HCT116 (cell line): ENCODE results near the gene RYR2. TPM values are rescaled to one million over a fixed set of nuclear protein-coding genes. Genes with fewer than 3 reads are reported as not detected.

ENCODE experiments used
- ATAC-seq: fragments of 200-7000 bp; cut with Tn5 transposase; 2 replicates; pipeline ENCODE4 v1.9.1; 2020; ENCODE audit warnings: mild to moderate bottlenecking, moderate library complexity
- BruUV-seq: library from RNA; stranded (reverse); fragments of 400-500 nt; replicated peaks from 2 replicates; lab custom pipeline; 2021; lab: Mats Ljungman, UMichigan
- CTCF ChIA-PET: fragments of 300-600 bp; sonication (Branson Sonifier 250); formaldehyde crosslinking; loops from one replicate; lab custom pipeline; 2021; ENCODE audit warnings: antibody characterized with exemption; lab: Charles Lee
- POLR2A ChIA-PET: fragments of 300-600, 350-600 bp; sonication (Branson Sonifier 250); formaldehyde crosslinking; loops from one replicate; lab custom pipeline; 2021; ENCODE audit warnings: antibody characterized with exemption; lab: Charles Lee
- RAD21 ChIA-PET, 2 experiments: fragments of 300-600 bp; sonication (Branson Sonifier 250); formaldehyde crosslinking; loops; one replicate each; lab custom pipeline; 2023; ENCODE audit warnings: low total read pairs in 2 of 2; ENCODE audit not compliant: uncharacterized antibody in 2 of 2, unreplicated experiment in 2 of 2, low non-redundant PET in 1 of 2; lab: Charles Lee
- DNase-seq: peaks from one replicate; pipeline ENCODE4 v3.0.0-alpha.2; 2010; ENCODE audit warnings: low read depth, low spot score
- H2AFZ ChIP-seq: fragments of 200-600 bp; shearing (Covaris generic), sonication (generic); 2 replicates; pipeline ENCODE4 v1.6.1; 2017; ENCODE audit warnings: low read depth, mixed run types, mixed read lengths, antibody characterized with exemption, low read length; ENCODE audit not compliant: poor library complexity, severe bottlenecking
- H3K27ac ChIP-seq: 2 replicates; pipeline ENCODE4 v1.5.1; 2012; ENCODE audit warnings: low read depth, low read length
- H3K27me3 ChIP-seq: fragments of 200-600 bp; sonication (generic); 2 replicates; pipeline ENCODE4 v1.6.1; 2016; ENCODE audit warnings: mixed run types, low read length, mixed read lengths; ENCODE audit not compliant: insufficient read depth
- H3K36me3 ChIP-seq, 2 experiments: fragments of 200-500 bp in 1 of 2; fragments of 200-600 bp in 1 of 2; sonication (Bioruptor generic) in 1 of 2; sonication (generic) in 1 of 2; 2 replicates each; pipeline versions ENCODE4 v1.5.1 to v1.6.1; 2014 to 2016; ENCODE audit warnings: low read length in 2 of 2, inconsistent platforms in 1 of 2, mixed read lengths in 1 of 2, mixed run types in 1 of 2; ENCODE audit not compliant: insufficient read depth in 2 of 2, control insufficient read depth in 1 of 2
- H3K4me1 ChIP-seq, 2 experiments: fragments of 200-600 bp in 1 of 2; sonication (generic) in 1 of 2; 2 replicates each; pipeline versions ENCODE4 v1.5.1 to v1.6.1; 2012 to 2017; ENCODE audit warnings: low read length in 2 of 2, inconsistent platforms in 1 of 2, mild to moderate bottlenecking in 1 of 2, mixed read lengths in 1 of 2, mixed run types in 1 of 2, moderate library complexity in 1 of 2; ENCODE audit not compliant: insufficient read depth in 2 of 2, control insufficient read depth in 1 of 2
- H3K4me2 ChIP-seq: fragments of 200-600 bp; sonication (generic); 2 replicates; pipeline ENCODE4 v1.6.1; 2017; ENCODE audit warnings: mixed run types, low read length, mixed read lengths
- H3K4me3 ChIP-seq, 2 experiments: fragments of 200-600 bp in 1 of 2; sonication (generic) in 1 of 2; replicated peaks in 1 of 2; 2 replicates each; pipeline ENCODE4 v1.5.1; 2011 to 2016; ENCODE audit warnings: low read length in 2 of 2, control low read depth in 1 of 2, low read depth in 1 of 2, mild to moderate bottlenecking in 1 of 2, mixed read lengths in 1 of 2, mixed run types in 1 of 2
- H3K79me2 ChIP-seq: fragments of 200-600 bp; sonication (generic); 2 replicates; pipeline ENCODE4 v1.6.1; 2017; ENCODE audit warnings: mild to moderate bottlenecking, mixed run types, low read length, moderate library complexity, mixed read lengths; ENCODE audit not compliant: insufficient read depth
- H3K9ac ChIP-seq: fragments of 200-600 bp; sonication (generic); 2 replicates; pipeline ENCODE4 v1.6.1; 2016; ENCODE audit warnings: low read length, mixed read lengths
- H3K9me2 ChIP-seq: fragments of 200-600 bp; sonication (generic), shearing (Covaris generic); 2 replicates; pipeline ENCODE4 v1.6.1; 2017; ENCODE audit warnings: mixed run types, mild to moderate bottlenecking, moderate library complexity; ENCODE audit not compliant: insufficient read depth
- H3K9me3 ChIP-seq, 2 experiments: fragments of 200-500 bp in 1 of 2; fragments of 200-600 bp in 1 of 2; sonication (Bioruptor generic) in 1 of 2; sonication (generic) in 1 of 2; 2 replicates each; pipeline ENCODE4 v1.6.1; 2014 to 2017; ENCODE audit warnings: low read length in 2 of 2, mixed read lengths in 2 of 2, inconsistent platforms in 1 of 2, low read depth in 1 of 2, mild to moderate bottlenecking in 1 of 2, mixed run types in 1 of 2, moderate library complexity in 1 of 2; ENCODE audit not compliant: control insufficient read depth in 1 of 2, insufficient read depth in 1 of 2
- H4K20me1 ChIP-seq: fragments of 200-600 bp; sonication (generic), shearing (Covaris generic); 2 replicates; pipeline ENCODE4 v1.6.1; 2017; ENCODE audit warnings: mixed run types, mild to moderate bottlenecking, moderate library complexity; ENCODE audit not compliant: insufficient read depth
- CBX3 ChIP-seq: IDR thresholded peaks from 2 replicates; pipeline ENCODE4 v1.6.1; 2012; ENCODE audit warnings: low read depth
- CEBPB ChIP-seq: IDR thresholded peaks from 2 replicates; pipeline ENCODE4 v1.6.1; 2012; ENCODE audit warnings: low read depth
- EZH2 ChIP-seq: fragments of 200-600 bp; sonication (generic); IDR thresholded peaks from 2 replicates; pipeline ENCODE4 v1.6.1; 2017; ENCODE audit warnings: antibody characterized with exemption, mixed run types
- EZH2phosphoT487 ChIP-seq: fragments of 200-600 bp; IDR thresholded peaks from 2 replicates; pipeline ENCODE4 v1.6.1; 2018; ENCODE audit warnings: antibody characterized with exemption, borderline replicate concordance
- JUND ChIP-seq: IDR thresholded peaks from 2 replicates; pipeline ENCODE4 v1.6.1; 2012
- POLR2A ChIP-seq: IDR thresholded peaks from 2 replicates; pipeline ENCODE4 v1.7.0; 2011; ENCODE audit warnings: borderline replicate concordance; ENCODE audit not compliant: insufficient read depth, insufficient read length; ENCODE audit errors: extremely low read depth
- RAD21 ChIP-seq: IDR thresholded peaks from 2 replicates; pipeline ENCODE4 v1.6.1; 2012; ENCODE audit warnings: low read depth, mild to moderate bottlenecking
- SP1 ChIP-seq: IDR thresholded peaks from 2 replicates; pipeline ENCODE4 v1.6.1; 2012; ENCODE audit warnings: low read depth
- TCF7L2 ChIP-seq: IDR thresholded peaks from 2 replicates; pipeline ENCODE4 v1.7.0; 2011; ENCODE audit warnings: borderline replicate concordance, inconsistent platforms; ENCODE audit not compliant: insufficient read depth, insufficient read length; ENCODE audit errors: extremely low read depth
- YY1 ChIP-seq: IDR thresholded peaks from 2 replicates; pipeline ENCODE4 v1.6.1; 2011; ENCODE audit warnings: low read length, low read depth, moderate library complexity, mild to moderate bottlenecking; ENCODE audit not compliant: insufficient replicate concordance; ENCODE audit errors: extremely low read depth
- ZFX ChIP-seq: fragments of 450-650 bp; IDR thresholded peaks from 2 replicates; pipeline ENCODE4 v1.6.1; 2017
- ZNF274 ChIP-seq: fragments of 200-500 bp; sonication (Bioruptor generic); IDR thresholded peaks from 2 replicates; pipeline ENCODE4 v1.6.1; 2014; ENCODE audit warnings: mild to moderate bottlenecking, low read depth, low read length, inconsistent platforms
- intact Hi-C: fragments of 100-400 bp; cut with micrococcal nuclease; formaldehyde crosslinking; loops from 2 replicates; pipeline ENCODE4 v1.10.0; 2022
- total RNA-seq: library from RNA; stranded (reverse); gene quantifications from one replicate; pipeline ENCODE4 v1.2.1, GENCODE V29; 2021; ENCODE audit not compliant: unreplicated experiment
- TF ChIP-seq, protein P1 (sequence below), 3 experiments: fragments of 200-600 bp in 1 of 3; sonication (generic) in 1 of 3; IDR thresholded peaks in 2 of 3; conservative IDR thresholded peaks in 1 of 3; 2 replicates each; pipeline ENCODE4 v1.5.1; 2012 to 2017; ENCODE audit warnings: low read depth in 2 of 3, low read length in 2 of 3, antibody characterized with exemption in 1 of 3, borderline replicate concordance in 1 of 3, control low read depth in 1 of 3, mild to moderate bottlenecking in 1 of 3, mixed read lengths in 1 of 3, mixed run types in 1 of 3, moderate library complexity in 1 of 3; ENCODE audit not compliant: insufficient read depth in 1 of 3
- TF ChIP-seq, protein P2 (sequence below): IDR thresholded peaks from 2 replicates; pipeline ENCODE4 v1.6.1; 2011; ENCODE audit warnings: mild to moderate bottlenecking, low read length, moderate library complexity; ENCODE audit not compliant: insufficient replicate concordance; ENCODE audit errors: extremely low read depth

The RYR2 gene
- total RNA-seq, 1 experiment from 2014 or later = 0.02 TPM

GRCh38 chr1:237318748-237319147, 276.8 kb downstream of the RYR2 start:
- no TSS peak for BruUV-seq
- no peak for TF ChIP-seq CBX3
- TF ChIP-seq, protein P1, sequence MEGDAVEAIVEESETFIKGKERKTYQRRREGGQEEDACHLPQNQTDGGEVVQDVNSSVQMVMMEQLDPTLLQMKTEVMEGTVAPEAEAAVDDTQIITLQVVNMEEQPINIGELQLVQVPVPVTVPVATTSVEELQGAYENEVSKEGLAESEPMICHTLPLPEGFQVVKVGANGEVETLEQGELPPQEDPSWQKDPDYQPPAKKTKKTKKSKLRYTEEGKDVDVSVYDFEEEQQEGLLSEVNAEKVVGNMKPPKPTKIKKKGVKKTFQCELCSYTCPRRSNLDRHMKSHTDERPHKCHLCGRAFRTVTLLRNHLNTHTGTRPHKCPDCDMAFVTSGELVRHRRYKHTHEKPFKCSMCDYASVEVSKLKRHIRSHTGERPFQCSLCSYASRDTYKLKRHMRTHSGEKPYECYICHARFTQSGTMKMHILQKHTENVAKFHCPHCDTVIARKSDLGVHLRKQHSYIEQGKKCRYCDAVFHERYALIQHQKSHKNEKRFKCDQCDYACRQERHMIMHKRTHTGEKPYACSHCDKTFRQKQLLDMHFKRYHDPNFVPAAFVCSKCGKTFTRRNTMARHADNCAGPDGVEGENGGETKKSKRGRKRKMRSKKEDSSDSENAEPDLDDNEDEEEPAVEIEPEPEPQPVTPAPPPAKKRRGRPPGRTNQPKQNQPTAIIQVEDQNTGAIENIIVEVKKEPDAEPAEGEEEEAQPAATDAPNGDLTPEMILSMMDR (IDR thresholded peaks at IDR 0.05 in 2 of 3, conservative IDR thresholded peaks at IDR 0.05 in 1 of 3; ENCODE audit: borderline replicate concordance in 1 of 3, insufficient read depth in 1 of 3, low read depth in 2 of 3, low read length in 2 of 3) = no peak
- TF ChIP-seq, all 23 proteins: peak for 0

GRCh38 chr1:237320890-237321289, 278.9 kb downstream of the RYR2 start:
- Histone ChIP-seq H3K9ac (no peak overlapping the region), H3K4me3 (no peak overlapping the region), H3K79me2 (no peaks in the 10 kb centered on the region), H3K4me1 (no peaks in the 10 kb centered on the region), H3K9me2 (no peaks in the 10 kb centered on the region), H3K27me3 (no peaks in the 10 kb centered on the region), H3K4me2 (no peak overlapping the region), H2AFZ (no peak overlapping the region), H3K27ac (no peak overlapping the region), H4K20me1 (no peaks in the 10 kb centered on the region), H3K36me3 (no peaks in the 10 kb centered on the region), H3K9me3 (peaks cover 0 to 8% of the 10 kb centered on the region in 2 experiments; a peak in 1 of 4 replicates)
- CTCF ChIA-PET = no interaction called here
- RAD21 ChIA-PET = no interaction called here
- intact Hi-C loops = no loop called here
- POLR2A ChIA-PET = no interaction called here
- ATAC-seq (no peak), DNase-seq (no peak)
- BruUV-seq = no TSS peak
- TF ChIP-seq YY1 = no peak
- TF ChIP-seq CBX3 = no peak
- TF ChIP-seq, protein P1 (IDR thresholded peaks at IDR 0.05 in 2 of 3, conservative IDR thresholded peaks at IDR 0.05 in 1 of 3; ENCODE audit: borderline replicate concordance in 1 of 3, insufficient read depth in 1 of 3, low read depth in 2 of 3, low read length in 2 of 3) = no peak
- TF ChIP-seq EZH2 = no peak
- TF ChIP-seq EZH2phosphoT487 = no peak
- TF ChIP-seq, protein P2, sequence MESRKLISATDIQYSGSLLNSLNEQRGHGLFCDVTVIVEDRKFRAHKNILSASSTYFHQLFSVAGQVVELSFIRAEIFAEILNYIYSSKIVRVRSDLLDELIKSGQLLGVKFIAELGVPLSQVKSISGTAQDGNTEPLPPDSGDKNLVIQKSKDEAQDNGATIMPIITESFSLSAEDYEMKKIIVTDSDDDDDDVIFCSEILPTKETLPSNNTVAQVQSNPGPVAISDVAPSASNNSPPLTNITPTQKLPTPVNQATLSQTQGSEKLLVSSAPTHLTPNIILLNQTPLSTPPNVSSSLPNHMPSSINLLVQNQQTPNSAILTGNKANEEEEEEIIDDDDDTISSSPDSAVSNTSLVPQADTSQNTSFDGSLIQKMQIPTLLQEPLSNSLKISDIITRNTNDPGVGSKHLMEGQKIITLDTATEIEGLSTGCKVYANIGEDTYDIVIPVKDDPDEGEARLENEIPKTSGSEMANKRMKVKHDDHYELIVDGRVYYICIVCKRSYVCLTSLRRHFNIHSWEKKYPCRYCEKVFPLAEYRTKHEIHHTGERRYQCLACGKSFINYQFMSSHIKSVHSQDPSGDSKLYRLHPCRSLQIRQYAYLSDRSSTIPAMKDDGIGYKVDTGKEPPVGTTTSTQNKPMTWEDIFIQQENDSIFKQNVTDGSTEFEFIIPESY = no peak
- TF ChIP-seq POLR2A = no peak
- TF ChIP-seq SP1 = no peak
- TF ChIP-seq CEBPB = no peak
- no peak for TF ChIP-seq RAD21
- no peak for TF ChIP-seq TCF7L2
- no peak for TF ChIP-seq JUND
- no peak for TF ChIP-seq ZNF274
- no peak for TF ChIP-seq ZFX

More at GRCh38 chr1:237318748-237319147, 276.8 kb downstream of the RYR2 start:
- intact Hi-C loops = no loop called here
- no peaks in the 10 kb centered on the region for H3K27me3 ChIP-seq
- RAD21 ChIA-PET = no interaction called here
- H3K79me2 ChIP-seq = no peaks in the 10 kb centered on the region
- DNase-seq (no peak), ATAC-seq (no peak)
- H4K20me1 ChIP-seq = no peaks in the 10 kb centered on the region
- CTCF ChIA-PET = no interaction called here
- H2AFZ ChIP-seq = no peak overlapping the region
- H3K9me2 ChIP-seq = no peaks in the 10 kb centered on the region
- no peaks in the 10 kb centered on the region for H3K4me1 ChIP-seq
- H3K36me3 ChIP-seq = no peaks in the 10 kb centered on the region
- H3K4me2 ChIP-seq = no peak overlapping the region
- H3K9me3 ChIP-seq = peaks cover 0 to 8% of the 10 kb centered on the region in 2 experiments; a peak in 1 of 4 replicates
- H3K27ac ChIP-seq = no peak overlapping the region
- POLR2A ChIA-PET = no interaction called here
- H3K4me3 ChIP-seq = no peak overlapping the region
- H3K9ac ChIP-seq = no peak overlapping the region
